GM12878 (cell line): ENCODE data around the gene ZNF474. TPM values are rescaled to one million over a fixed set of nuclear protein-coding genes. Genes with fewer than 3 reads are reported as not detected.

Experiments used
- ATAC-seq: fragments of 200-7000 bp; cut with Tn5 transposase; 3 replicates; pipeline ENCODE4 v1.9.1; 2020; ENCODE audit warnings: mild to moderate bottlenecking, moderate library complexity
- BruUV-seq: library from RNA; stranded (reverse); fragments of 400-500 nt; replicated peaks from 2 replicates; lab custom pipeline; 2021; lab: Mats Ljungman, UMichigan
- CTCF ChIA-PET: fragments of 300-600 bp; sonication (Branson Sonifier 250); formaldehyde crosslinking; extraction: SDS; loops from one replicate; lab custom pipeline; 2021; ENCODE audit warnings: inconsistent platforms; lab: Yijun Ruan, JAX
- POLR2A ChIA-PET: fragments of 350-600 bp; formaldehyde crosslinking; extraction: SDS; loops from one replicate; lab custom pipeline; 2021; ENCODE audit warnings: inconsistent platforms; lab: Charles Lee
- RAD21 ChIA-PET: fragments of 300-600 bp; sonication (Branson Sonifier 250); formaldehyde crosslinking; loops from one replicate; lab custom pipeline; 2023; ENCODE audit warnings: antibody characterized with exemption; ENCODE audit not compliant: unreplicated experiment; lab: Charles Lee
- SMC1A ChIA-PET: fragments of 300-600 bp; sonication (Branson Sonifier 250); formaldehyde crosslinking; loops from one replicate; lab custom pipeline; 2023; ENCODE audit not compliant: unreplicated experiment, uncharacterized antibody; lab: Charles Lee
- DNase-seq: peaks from one replicate; pipeline ENCODE4 v3.0.0-alpha.2; 2011; ENCODE audit warnings: low read depth, low spot score
- FAIRE-seq: peaks from 3 replicates; lab custom pipeline; 2011; peaks lifted over from hg19 to GRCh38; lab: Jason Lieb, UNC
- H2AFZ ChIP-seq: 2 replicates; pipeline ENCODE4 v1.6.0; 2011; ENCODE audit warnings: low read depth, low read length, control low read depth; ENCODE audit not compliant: control insufficient read depth
- H3K27ac ChIP-seq: 2 replicates; pipeline ENCODE4 v1.5.1; 2011; ENCODE audit warnings: control low read depth; ENCODE audit not compliant: control insufficient read depth, insufficient read depth
- H3K27me3 ChIP-seq, 2 experiments: replicated peaks in 1 of 2; 2 replicates each; pipeline versions ENCODE4 v1.6.0 to v1.6.1; 2011; ENCODE audit warnings: low read length in 1 of 2; ENCODE audit not compliant: control insufficient read depth in 2 of 2, insufficient read depth in 2 of 2
- H3K36me3 ChIP-seq, 2 experiments: 2 replicates each; pipeline ENCODE4 v1.5.1; 2011; ENCODE audit warnings: low read length in 1 of 2; ENCODE audit not compliant: control insufficient read depth in 2 of 2, insufficient read depth in 2 of 2
- H3K4me1 ChIP-seq: 2 replicates; pipeline ENCODE4 v1.6.1; 2011; ENCODE audit warnings: mild to moderate bottlenecking, low read length, moderate library complexity, mixed read lengths; ENCODE audit not compliant: control insufficient read depth, insufficient read depth
- H3K4me2 ChIP-seq: 2 replicates; pipeline ENCODE4 v1.6.0; 2011; ENCODE audit warnings: control low read depth; ENCODE audit not compliant: control insufficient read depth, insufficient read depth
- H3K4me3 ChIP-seq: fragments of 200-600 bp; sonication (generic); 2 replicates; pipeline ENCODE4 v1.5.1; 2016
- H3K79me2 ChIP-seq: 2 replicates; pipeline ENCODE4 v1.6.0; 2011; ENCODE audit warnings: low read length; ENCODE audit not compliant: control insufficient read depth, insufficient read depth
- H3K9ac ChIP-seq: 2 replicates; pipeline ENCODE4 v1.8.0; 2011; ENCODE audit warnings: low read length, control low read depth, mixed read lengths; ENCODE audit not compliant: control insufficient read depth, insufficient read depth
- H3K9me3 ChIP-seq: replicated peaks from 3 replicates; pipeline ENCODE4 v1.5.1; 2011; ENCODE audit warnings: mild to moderate bottlenecking, low read length; ENCODE audit not compliant: control insufficient read depth, insufficient read depth
- H4K20me1 ChIP-seq: 2 replicates; pipeline ENCODE4 v1.6.0; 2011; ENCODE audit not compliant: control insufficient read depth, insufficient read depth
- ASH2L ChIP-seq: fragments of 300-600, 200-600 bp; sonication (generic); IDR thresholded peaks from 2 replicates; pipeline ENCODE4 v1.6.1; 2017; ENCODE audit warnings: low read depth, mild to moderate bottlenecking, borderline replicate concordance
- BACH1 ChIP-seq: fragments of 450-650 bp; IDR thresholded peaks from 2 replicates; pipeline ENCODE4 v1.6.1; 2017; ENCODE audit warnings: mild to moderate bottlenecking, borderline replicate concordance
- CBX5 ChIP-seq: sonication (generic); IDR thresholded peaks from 2 replicates; pipeline ENCODE4 v1.6.1; 2016; ENCODE audit warnings: low read depth, moderate library complexity, mild to moderate bottlenecking, inconsistent platforms
- DPF2 ChIP-seq: fragments of 450-650 bp; IDR thresholded peaks from 2 replicates; pipeline ENCODE4 v1.6.1; 2017; ENCODE audit warnings: mild to moderate bottlenecking
- ETV6 ChIP-seq, 2 experiments: fragments of 450-650 bp in 1 of 2; IDR thresholded peaks in 1 of 2; conservative IDR thresholded peaks in 1 of 2; 2 replicates each; pipeline ENCODE4 v1.6.1; 2014; ENCODE audit warnings: antibody characterized with exemption in 1 of 2, borderline replicate concordance in 1 of 2, low read depth in 1 of 2, mild to moderate bottlenecking in 1 of 2, moderate library complexity in 1 of 2
- JUNB ChIP-seq: IDR thresholded peaks from 2 replicates; pipeline ENCODE4 v1.6.1; 2016; ENCODE audit warnings: antibody characterized with exemption, mild to moderate bottlenecking
- NBN ChIP-seq: fragments of 450-650 bp; IDR thresholded peaks from 2 replicates; pipeline ENCODE4 v1.6.1; 2016
- POLR2AphosphoS2 ChIP-seq: IDR thresholded peaks from 2 replicates; pipeline ENCODE4 v1.6.1; 2011; ENCODE audit warnings: low read depth, mild to moderate bottlenecking, low read length, improper control_type of control experiment, moderate library complexity
- RCOR1 ChIP-seq: conservative IDR thresholded peaks from 2 replicates; pipeline ENCODE4 v1.6.1; 2012; ENCODE audit warnings: low read depth, low read length, improper control_type of control experiment
- ZNF207 ChIP-seq: fragments of 450-650 bp; IDR thresholded peaks from 2 replicates; pipeline ENCODE4 v1.6.1; 2014; ENCODE audit warnings: antibody characterized with exemption, mild to moderate bottlenecking, borderline replicate concordance
- WGBS: methylation state at CpG from one replicate; pipeline ENCODE4 v1.1.6; 2016; ENCODE audit warnings: low lambda C conversion rate; ENCODE audit not compliant: insufficient replicate concordance, insufficient coverage; ENCODE audit errors: missing lambda C conversion rate; 5-methylcytosine and 5-hydroxymethylcytosine counted together
- in situ Hi-C: fragments of 300-500 bp; cut with MboI; formaldehyde crosslinking; loops from 9 replicates; pipeline ENCODE4 v1.14.3; 2018; ENCODE audit warnings: mixed read lengths
- intact Hi-C: fragments of 100-400 bp; cut with micrococcal nuclease; formaldehyde crosslinking; loops from one replicate; pipeline ENCODE4 v1.14.2; 2022; ENCODE audit not compliant: unreplicated experiment
- polyA plus RNA-seq, 11 experiments: library from polyadenylated mRNA; depleted of rRNA in 4 of 11; unstranded in 6 of 11; stranded (reverse) in 5 of 11; fragments of >200 nt; fragmentation: Nextera tagmentation in 4 of 11; fragmentation: Illumina TruSeq in 1 of 11; extraction: Ambion mirVana in 4 of 11; extraction: Trizol in 1 of 11; gene quantifications; 1 replicate in 1 of 11; 2 replicates in 10 of 11; pipeline versions ENCODE4 v1.2.1 to v1.2.3, GENCODE V29; 2011 to 2016; ENCODE audit warnings: inconsistent platforms in 2 of 11, missing spikeins in 2 of 11, low read depth in 1 of 11
- total RNA-seq, 4 experiments: library from RNA; depleted of rRNA in 3 of 4; stranded (reverse); fragments of >200 nt in 3 of 4; fragmentation: Illumina TruSeq in 1 of 4; extraction: Trizol in 1 of 4; gene quantifications; 2 replicates each; pipeline versions ENCODE4 v1.2.1 to v1.2.3, GENCODE V29; 2013 to 2021
- TF ChIP-seq, protein P1 (sequence below): fragments of 450-650 bp; formaldehyde crosslinking; IDR thresholded peaks from 2 replicates; pipeline ENCODE4 v1.4.0; 2022; ENCODE audit warnings: mild to moderate bottlenecking, moderate library complexity
- TF ChIP-seq, protein P2 (sequence below): IDR thresholded peaks from 2 replicates; pipeline ENCODE4 v1.6.1; 2011; ENCODE audit warnings: low read depth, low read length, improper control_type of control experiment, borderline replicate concordance

The ZNF474 gene
- total and polyA plus RNA-seq, 10 of the 15 experiments (the other 5 are each of a cell fraction or from before 2014, with no cell fraction given) = 0.06 to 0.97 (median 0.13) TPM; not detected in 3

DNA sequence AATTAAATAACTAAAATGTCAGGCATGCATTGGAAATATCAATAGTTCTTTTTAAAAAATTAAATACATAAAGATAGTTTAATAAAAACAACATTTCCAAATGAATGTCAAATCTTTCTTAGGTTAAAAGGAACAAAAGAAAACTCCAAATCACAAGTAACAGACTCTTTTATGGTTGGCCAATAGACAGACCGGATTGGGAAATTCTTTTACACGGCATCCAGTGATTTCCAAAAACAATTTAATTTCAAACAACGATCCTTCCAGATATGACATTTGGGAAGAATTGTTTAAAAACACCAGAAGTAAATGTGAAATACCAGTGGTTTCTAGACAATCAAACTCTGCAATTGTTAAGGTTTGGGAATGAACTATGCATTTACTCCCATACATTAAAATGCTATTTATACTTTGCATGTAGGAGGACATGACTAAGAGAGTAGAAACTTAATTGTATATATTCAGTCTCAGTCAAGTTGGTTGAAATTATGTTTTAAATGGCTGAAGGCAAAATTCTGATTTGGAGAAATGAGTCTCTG, 32.8 kb downstream of the ZNF474 start:
- TF ChIP-seq DPF2 (no peak), POLR2AphosphoS2 (no peak), ASH2L (no peak), RCOR1 (no peak), CBX5 (no peak), ZNF207 (no peak)
- TF ChIP-seq, all 136 proteins: peak for 0
- Histone ChIP-seq H3K4me2 (no peak overlapping the region), H3K27ac (no peak overlapping the region), H3K4me1 (no peaks in the 10 kb centered on the region), H3K9me3 (no peaks in the 10 kb centered on the region), H3K9ac (no peak overlapping the region), H3K36me3 (no peaks in the 10 kb centered on the region), H3K4me3 (no peak overlapping the region), H4K20me1 (no peaks in the 10 kb centered on the region), H3K27me3 (no peaks in the 10 kb centered on the region; a peak in 1 of 4 replicates), H2AFZ (no peak overlapping the region), H3K79me2 (no peaks in the 10 kb centered on the region)
- 43% methylated on average over 3 of the region's 3 CpGs for WGBS
- DNase-seq (no peak), FAIRE-seq (no peak), ATAC-seq (no peak)
- in situ Hi-C loops = no loop called here
- ChIA-PET RAD21 (no interaction called here), POLR2A (no interaction called here), CTCF (no interaction called here), SMC1A (no interaction called here)
- intact Hi-C loops = no loop called here
- no TSS peak for BruUV-seq

DNA sequence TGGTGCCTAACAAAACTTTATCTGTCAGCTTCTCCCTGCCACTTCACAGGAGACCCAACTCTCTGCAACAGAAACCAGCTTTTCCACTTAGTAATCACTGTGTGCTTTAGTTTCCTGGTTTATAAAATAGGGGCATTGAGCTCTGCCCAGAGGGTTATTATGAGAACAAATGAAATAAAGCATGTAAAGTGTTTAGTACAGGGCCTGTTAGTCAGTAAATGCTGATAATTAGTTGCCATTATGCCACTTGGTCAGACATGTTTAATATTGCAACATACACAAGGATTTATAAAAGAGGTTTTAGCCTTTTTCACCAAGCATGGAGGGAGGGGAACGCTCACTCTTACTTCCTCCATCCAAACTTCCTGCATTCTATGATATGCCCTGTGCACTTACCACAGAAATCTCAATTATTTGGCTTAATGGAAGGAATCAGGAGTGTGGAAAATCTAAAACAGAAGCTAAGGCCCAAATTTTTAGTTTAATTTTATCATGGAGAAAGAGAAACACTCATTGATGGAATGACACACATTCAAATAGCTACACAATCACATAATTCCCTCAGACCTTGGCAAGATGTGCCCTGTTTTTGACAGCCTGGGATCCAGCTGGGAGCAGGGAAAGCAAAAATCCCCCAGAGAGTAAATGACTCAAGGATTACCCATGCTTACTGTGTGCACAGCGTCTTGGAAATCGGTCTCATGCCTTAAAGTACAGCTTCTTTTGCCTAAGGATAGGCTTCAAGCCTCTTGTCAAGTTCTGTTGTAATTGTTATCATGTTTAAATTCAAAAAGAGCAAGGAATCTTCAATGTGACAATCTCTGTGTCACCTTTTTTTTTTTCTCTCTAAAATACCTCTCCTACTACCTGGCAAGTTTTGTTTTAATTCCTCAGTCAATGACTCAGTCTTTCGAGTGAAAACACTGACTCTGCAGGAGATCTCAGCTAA, 34.0 kb downstream of the ZNF474 start:
- no peaks in the 10 kb centered on the region; a peak in 1 of 4 replicates for H3K27me3 ChIP-seq
- H3K79me2 ChIP-seq = no peaks in the 10 kb centered on the region
- FAIRE-seq (no peak), ATAC-seq (no peak), DNase-seq (no peak)
- ChIA-PET CTCF (no interaction called here), RAD21 (no interaction called here), POLR2A (no interaction called here), SMC1A (interaction anchor here (1.6 kb wide), 1 partner anchor 194 kb away, joined by 3 read pairs; no protein-coding TSS in a partner anchor)
- WGBS = 0% methylated on average over 4 of the region's 4 CpGs
- H3K9ac ChIP-seq = no peak overlapping the region
- intact Hi-C loops (no loop called here), in situ Hi-C loops (no loop called here)
- no TSS peak for BruUV-seq
- no peaks in the 10 kb centered on the region for H3K36me3 ChIP-seq
- H3K27ac ChIP-seq = no peak overlapping the region
- H3K9me3 ChIP-seq = no peaks in the 10 kb centered on the region
- H2AFZ ChIP-seq = no peak overlapping the region
- H3K4me3 ChIP-seq = no peak overlapping the region
- H3K4me1 ChIP-seq = no peaks in the 10 kb centered on the region
- no peak overlapping the region for H3K4me2 ChIP-seq
- H4K20me1 ChIP-seq = no peaks in the 10 kb centered on the region
- TF ChIP-seq, protein P1, sequence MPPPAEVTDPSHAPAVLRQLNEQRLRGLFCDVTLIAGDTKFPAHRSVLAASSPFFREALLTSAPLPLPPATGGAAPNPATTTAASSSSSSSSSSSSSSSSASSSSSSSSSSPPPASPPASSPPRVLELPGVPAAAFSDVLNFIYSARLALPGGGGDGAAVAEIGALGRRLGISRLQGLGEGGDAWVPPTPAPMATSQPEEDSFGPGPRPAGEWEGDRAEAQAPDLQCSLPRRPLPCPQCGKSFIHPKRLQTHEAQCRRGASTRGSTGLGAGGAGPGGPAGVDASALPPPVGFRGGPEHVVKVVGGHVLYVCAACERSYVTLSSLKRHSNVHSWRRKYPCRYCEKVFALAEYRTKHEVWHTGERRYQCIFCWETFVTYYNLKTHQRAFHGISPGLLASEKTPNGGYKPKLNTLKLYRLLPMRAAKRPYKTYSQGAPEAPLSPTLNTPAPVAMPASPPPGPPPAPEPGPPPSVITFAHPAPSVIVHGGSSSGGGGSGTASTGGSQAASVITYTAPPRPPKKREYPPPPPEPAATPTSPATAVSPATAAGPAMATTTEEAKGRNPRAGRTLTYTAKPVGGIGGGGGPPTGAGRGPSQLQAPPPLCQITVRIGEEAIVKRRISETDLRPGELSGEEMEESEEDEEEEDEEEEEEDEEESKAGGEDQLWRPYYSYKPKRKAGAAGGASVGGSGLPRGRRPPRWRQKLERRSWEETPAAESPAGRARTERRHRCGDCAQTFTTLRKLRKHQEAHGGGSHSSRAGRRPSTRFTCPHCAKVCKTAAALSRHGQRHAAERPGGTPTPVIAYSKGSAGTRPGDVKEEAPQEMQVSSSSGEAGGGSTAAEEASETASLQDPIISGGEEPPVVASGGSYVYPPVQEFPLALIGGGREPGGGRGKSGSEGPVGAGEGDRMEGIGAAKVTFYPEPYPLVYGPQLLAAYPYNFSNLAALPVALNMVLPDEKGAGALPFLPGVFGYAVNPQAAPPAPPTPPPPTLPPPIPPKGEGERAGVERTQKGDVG (CRISPR knock-in tag) = no peak
- TF ChIP-seq ETV6 (conservative IDR thresholded peaks at IDR 0.05 in 1 of 2, IDR thresholded peaks at IDR 0.05 in 1 of 2; ENCODE audit: borderline replicate concordance in 1 of 2, low read depth in 1 of 2) (no peak), NBN (no peak), BACH1 (no peak), JUNB (no peak)
- TF ChIP-seq, protein P2, sequence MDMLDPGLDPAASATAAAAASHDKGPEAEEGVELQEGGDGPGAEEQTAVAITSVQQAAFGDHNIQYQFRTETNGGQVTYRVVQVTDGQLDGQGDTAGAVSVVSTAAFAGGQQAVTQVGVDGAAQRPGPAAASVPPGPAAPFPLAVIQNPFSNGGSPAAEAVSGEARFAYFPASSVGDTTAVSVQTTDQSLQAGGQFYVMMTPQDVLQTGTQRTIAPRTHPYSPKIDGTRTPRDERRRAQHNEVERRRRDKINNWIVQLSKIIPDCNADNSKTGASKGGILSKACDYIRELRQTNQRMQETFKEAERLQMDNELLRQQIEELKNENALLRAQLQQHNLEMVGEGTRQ = no peak
